Type B pancreatic cell (in vitro differentiated cells): ENCODE data around the gene DCBLD1. TPM values are rescaled to one million over a fixed set of nuclear protein-coding genes. Genes with fewer than 3 reads are reported as not detected.
A peak's percentile ranks its signal among the peaks of the same experiment; 100 is the strongest.

Experiments
- DNase-seq: peaks from one replicate; pipeline ENCODE4 v3.0.0; 2021; ENCODE audit warnings: mixed read lengths; ENCODE audit not compliant: unreplicated experiment; ENCODE audit errors: extremely low spot score
- H3K27ac Mint-ChIP-seq: 2 replicates; pipeline ENCODE4 v1.8.0; 2021; ENCODE audit warnings: mild to moderate bottlenecking, mixed read lengths
- H3K27me3 Mint-ChIP-seq: 2 replicates; pipeline ENCODE4 v1.8.0; 2021; ENCODE audit warnings: mixed read lengths
- H3K36me3 Mint-ChIP-seq: 2 replicates; pipeline ENCODE4 v1.8.0; 2021; ENCODE audit warnings: mixed read lengths
- H3K4me1 Mint-ChIP-seq: one replicate; pipeline ENCODE4 v1.8.0; 2021; ENCODE audit warnings: mixed read lengths; ENCODE audit not compliant: unreplicated experiment
- H3K4me3 Mint-ChIP-seq: 2 replicates; pipeline ENCODE4 v1.8.0; 2021; ENCODE audit warnings: mild to moderate bottlenecking, mixed read lengths
- H3K9me3 Mint-ChIP-seq: 2 replicates; pipeline ENCODE4 v1.8.0; 2021; ENCODE audit warnings: mixed read lengths
- total RNA-seq: library from RNA; stranded (reverse); gene quantifications from 2 replicates; pipeline ENCODE4 v1.2.1, GENCODE V29; 2021; ENCODE audit warnings: low replicate concordance
- TF ChIP-seq, protein P1 (sequence below): fragments of 200-600 bp; sonication (generic); conservative IDR thresholded peaks from 2 replicates; pipeline ENCODE4 v1.5.0; 2021; ENCODE audit warnings: antibody characterized with exemption, mild to moderate bottlenecking

Gene DCBLD1
- total RNA-seq, 1 donor from 2014 or later, result 9.0 TPM

DNA sequence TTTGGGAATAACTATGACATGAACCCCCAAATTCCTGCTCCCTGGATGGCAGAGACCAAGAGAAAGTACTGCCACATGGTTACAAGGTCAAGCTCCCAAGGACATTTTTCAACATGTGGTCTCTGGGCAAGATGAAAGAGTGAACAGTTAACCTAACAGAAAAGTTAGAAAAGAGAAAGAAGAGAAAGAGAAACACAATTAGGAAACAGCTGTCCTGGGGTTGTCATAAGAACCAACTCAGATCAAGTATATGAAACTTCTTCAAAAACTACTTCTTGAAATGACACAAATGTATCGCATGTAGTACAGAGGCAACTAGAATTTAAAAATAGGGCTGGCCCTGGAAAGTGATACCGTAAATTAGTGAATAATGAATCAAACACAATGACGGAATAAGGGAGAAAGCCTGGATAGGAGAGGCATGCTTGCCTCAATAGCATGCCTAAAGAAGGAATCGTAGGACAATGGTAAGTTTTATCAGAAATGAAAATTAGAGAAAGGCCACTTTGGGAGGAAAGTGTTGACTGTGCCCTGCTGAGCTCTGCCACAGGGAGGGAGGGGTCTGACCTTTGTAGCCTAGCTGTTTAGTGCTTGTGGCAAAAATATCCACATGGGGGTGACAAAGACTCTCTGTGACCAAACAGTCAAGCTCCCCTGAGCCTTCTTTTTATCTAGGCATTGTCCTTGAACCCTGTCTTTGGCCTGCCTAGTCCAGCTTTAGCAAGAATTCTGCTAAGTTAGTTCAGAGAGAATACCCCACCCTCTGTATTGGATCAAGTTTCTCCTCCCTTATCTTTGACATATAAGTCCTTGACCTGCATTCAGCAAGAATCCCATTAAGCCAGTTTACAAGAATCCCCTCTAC, 4.3 kb upstream of the DCBLD1 start:
- TF ChIP-seq, protein P1, sequence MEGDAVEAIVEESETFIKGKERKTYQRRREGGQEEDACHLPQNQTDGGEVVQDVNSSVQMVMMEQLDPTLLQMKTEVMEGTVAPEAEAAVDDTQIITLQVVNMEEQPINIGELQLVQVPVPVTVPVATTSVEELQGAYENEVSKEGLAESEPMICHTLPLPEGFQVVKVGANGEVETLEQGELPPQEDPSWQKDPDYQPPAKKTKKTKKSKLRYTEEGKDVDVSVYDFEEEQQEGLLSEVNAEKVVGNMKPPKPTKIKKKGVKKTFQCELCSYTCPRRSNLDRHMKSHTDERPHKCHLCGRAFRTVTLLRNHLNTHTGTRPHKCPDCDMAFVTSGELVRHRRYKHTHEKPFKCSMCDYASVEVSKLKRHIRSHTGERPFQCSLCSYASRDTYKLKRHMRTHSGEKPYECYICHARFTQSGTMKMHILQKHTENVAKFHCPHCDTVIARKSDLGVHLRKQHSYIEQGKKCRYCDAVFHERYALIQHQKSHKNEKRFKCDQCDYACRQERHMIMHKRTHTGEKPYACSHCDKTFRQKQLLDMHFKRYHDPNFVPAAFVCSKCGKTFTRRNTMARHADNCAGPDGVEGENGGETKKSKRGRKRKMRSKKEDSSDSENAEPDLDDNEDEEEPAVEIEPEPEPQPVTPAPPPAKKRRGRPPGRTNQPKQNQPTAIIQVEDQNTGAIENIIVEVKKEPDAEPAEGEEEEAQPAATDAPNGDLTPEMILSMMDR, result peak; percentile 33
- no peaks in the 10 kb centered on the region for H3K9me3 Mint-ChIP-seq
- DNase-seq, result no peak
- H3K4me1 Mint-ChIP-seq, result peaks cover 9% of the 10 kb centered on the region
- no peak overlapping the region for H3K27ac Mint-ChIP-seq
- no peaks in the 10 kb centered on the region for H3K36me3 Mint-ChIP-seq
- H3K27me3 Mint-ChIP-seq, result peaks cover 28% of the 10 kb centered on the region
- H3K4me3 Mint-ChIP-seq, result no peak overlapping the region

DNA sequence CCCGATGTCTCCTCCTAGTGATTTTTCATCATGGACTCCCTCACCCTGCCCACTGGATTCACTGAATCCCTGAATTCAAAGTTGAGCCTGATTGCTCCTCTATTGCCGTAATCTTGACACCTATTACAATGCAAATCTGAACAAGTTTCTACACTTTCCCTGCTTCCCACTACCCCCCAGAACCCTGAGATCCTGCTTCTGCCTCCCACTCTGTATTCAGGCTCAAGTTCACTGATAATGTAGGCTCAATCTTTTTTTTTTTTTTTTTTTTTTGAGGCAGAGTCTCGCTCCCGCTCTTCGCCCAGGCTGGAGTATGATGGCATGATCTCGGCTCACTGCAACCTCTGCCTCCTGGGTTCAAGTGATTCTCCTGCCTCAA, 3.6 kb upstream of the DCBLD1 start:
- no peak for DNase-seq
- Mint-ChIP-seq H3K9me3 (no peaks in the 10 kb centered on the region), H3K27me3 (peaks cover 34% of the 10 kb centered on the region), H3K27ac (no peak overlapping the region), H3K4me1 (peaks cover 14% of the 10 kb centered on the region), H3K36me3 (no peaks in the 10 kb centered on the region), H3K4me3 (no peak overlapping the region)
- TF ChIP-seq, protein P1, result no peak

DNA sequence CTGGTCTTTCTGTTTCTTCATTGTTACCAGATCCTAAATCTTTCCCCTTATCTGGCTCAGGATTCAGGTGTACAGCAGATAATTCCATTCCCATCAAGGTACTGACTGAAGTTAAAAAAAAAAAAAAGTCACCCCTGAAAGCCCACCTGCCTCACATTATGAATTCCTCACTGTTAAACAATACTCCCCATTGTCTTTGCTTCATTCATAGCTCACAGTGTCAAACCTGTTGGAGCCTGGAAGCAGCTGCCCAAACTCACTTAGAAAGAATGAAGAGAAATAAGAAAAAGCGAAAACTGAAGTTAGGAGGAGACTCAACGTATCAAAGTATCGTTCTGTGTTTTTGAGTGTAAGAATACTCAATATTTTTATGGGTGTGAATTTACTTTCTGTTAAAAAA, 1.8 kb upstream of the DCBLD1 start:
- Mint-ChIP-seq H3K27me3 (peaks cover 34% of the 10 kb centered on the region), H3K27ac (no peak overlapping the region), H3K9me3 (no peaks in the 10 kb centered on the region), H3K4me3 (peak overlapping the region; percentile 42), H3K4me1 (peaks cover 14% of the 10 kb centered on the region), H3K36me3 (no peaks in the 10 kb centered on the region)
- TF ChIP-seq, protein P1, result no peak
- no peak for DNase-seq

DNA sequence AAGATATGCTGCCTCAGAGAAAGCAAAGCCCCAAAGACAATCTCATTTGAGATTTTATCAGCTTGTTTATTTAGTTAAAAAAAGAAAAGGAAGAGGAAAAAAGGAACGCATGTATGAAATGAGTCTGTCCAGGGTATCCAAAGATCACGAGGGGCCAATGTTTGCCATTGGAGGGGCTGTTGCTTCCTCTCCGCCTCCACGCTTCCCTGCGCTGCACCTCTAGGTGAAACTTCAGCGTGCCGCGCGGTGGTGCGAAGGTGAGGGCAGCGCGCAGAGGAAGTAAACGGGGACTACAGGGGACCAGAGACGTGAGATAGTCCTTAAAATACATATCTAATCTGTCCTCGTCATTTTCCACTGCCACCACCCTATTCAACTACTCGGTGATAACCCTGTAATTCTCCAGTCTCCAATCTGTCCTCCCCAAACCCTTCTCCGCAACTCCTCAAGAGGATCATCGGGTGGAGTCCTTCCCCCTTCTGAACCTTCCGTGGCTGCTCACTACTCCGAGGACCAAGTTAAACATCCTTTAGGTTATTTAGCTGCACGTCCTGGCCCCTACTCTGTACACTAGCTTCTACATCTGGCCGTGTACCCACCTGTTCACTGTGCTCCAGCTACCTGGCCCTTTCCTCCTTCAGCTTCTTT, 1.1 kb upstream of the DCBLD1 start:
- Mint-ChIP-seq H3K27ac (peak overlapping the region; percentile 68), H3K27me3 (peaks cover 34% of the 10 kb centered on the region), H3K4me1 (peaks cover 14% of the 10 kb centered on the region), H3K4me3 (peak overlapping the region; percentile 86), H3K36me3 (no peaks in the 10 kb centered on the region), H3K9me3 (no peaks in the 10 kb centered on the region)
- TF ChIP-seq, protein P1, result no peak
- DNase-seq, result no peak

DNA sequence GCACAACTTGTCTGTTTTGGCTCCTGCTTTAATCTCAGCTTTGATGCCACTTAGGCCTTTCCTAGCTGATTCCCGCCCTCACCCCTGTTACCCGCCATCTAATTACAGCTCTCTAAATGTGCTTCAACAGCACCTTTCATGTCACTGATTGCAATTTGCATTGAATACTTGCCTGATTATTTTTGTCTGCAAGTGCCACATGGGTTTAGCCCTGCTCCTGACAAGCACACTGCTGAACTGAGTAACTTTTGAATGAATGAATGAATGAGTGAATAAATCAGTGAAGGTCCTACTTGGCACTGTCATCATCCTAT, 591 bp upstream of the DCBLD1 start:
- TF ChIP-seq, protein P1, result no peak
- no peak for DNase-seq
- Mint-ChIP-seq H3K4me1 (peaks cover 14% of the 10 kb centered on the region), H3K9me3 (peaks cover under 1% of the 10 kb centered on the region), H3K27ac (peak overlapping the region; percentile 68), H3K36me3 (no peaks in the 10 kb centered on the region), H3K4me3 (peak overlapping the region; percentile 86), H3K27me3 (peaks cover 34% of the 10 kb centered on the region)
